Esophagus (tissue), 2 donors: ENCODE results near the gene MRGPRF. TPM values are rescaled to one million over a fixed set of nuclear protein-coding genes. Genes with fewer than 3 reads are reported as not detected.

Experiments
- H3K27ac ChIP-seq, 2 donors: one replicate each; pipeline ENCODE4 v1.5.1; 2013; ENCODE audit warnings: low read depth in 2 of 2, mild to moderate bottlenecking in 2 of 2, inconsistent platforms in 1 of 2, low read length in 1 of 2, moderate library complexity in 1 of 2
- H3K27me3 ChIP-seq, 2 donors: one replicate each; pipeline ENCODE4 v1.6.1; 2013; ENCODE audit warnings: low read length in 2 of 2, control low read depth in 1 of 2, mild to moderate bottlenecking in 1 of 2; ENCODE audit not compliant: insufficient read depth in 2 of 2, control insufficient read depth in 1 of 2
- H3K36me3 ChIP-seq, 2 donors: one replicate each; pipeline ENCODE4 v1.6.1; 2013; ENCODE audit warnings: low read length in 1 of 2; ENCODE audit not compliant: control insufficient read depth in 2 of 2, insufficient read depth in 2 of 2
- H3K4me1 ChIP-seq, 2 donors: one replicate each; pipeline ENCODE4 v1.6.1; 2013; ENCODE audit warnings: low read length in 1 of 2; ENCODE audit not compliant: control insufficient read depth in 2 of 2, insufficient read depth in 2 of 2
- H3K4me3 ChIP-seq, 2 donors: one replicate each; pipeline ENCODE4 v1.5.1; 2013; ENCODE audit warnings: low read length in 2 of 2, mild to moderate bottlenecking in 2 of 2, low read depth in 1 of 2, moderate library complexity in 1 of 2
- H3K9me3 ChIP-seq, 2 donors: one replicate each; pipeline ENCODE4 v1.6.1; 2013; ENCODE audit warnings: mild to moderate bottlenecking in 2 of 2, low read depth in 1 of 2, low read length in 1 of 2, moderate library complexity in 1 of 2; ENCODE audit not compliant: control insufficient read depth in 2 of 2, insufficient read depth in 1 of 2
- WGBS, 2 donors: extraction: QIAGEN DNeasy Blood & Tissue Kit; methylation state at CpG; one replicate each; pipeline ENCODE4 v1.1.7; 2013; 5-methylcytosine and 5-hydroxymethylcytosine counted together
- polyA plus RNA-seq, 2 donors: library from polyadenylated mRNA; stranded (reverse); fragments of 200-250 nt; gene quantifications; one replicate each; pipeline ENCODE4 v1.2.3, GENCODE V29; 2013
- donor health status: healthy with polysubstance abuse.
- donor health status: Bipolar disorder and iron deficiency.

MRGPRF gene
- polyA plus RNA-seq, 2 donors: 5.3 to 14.7 TPM

DNA sequence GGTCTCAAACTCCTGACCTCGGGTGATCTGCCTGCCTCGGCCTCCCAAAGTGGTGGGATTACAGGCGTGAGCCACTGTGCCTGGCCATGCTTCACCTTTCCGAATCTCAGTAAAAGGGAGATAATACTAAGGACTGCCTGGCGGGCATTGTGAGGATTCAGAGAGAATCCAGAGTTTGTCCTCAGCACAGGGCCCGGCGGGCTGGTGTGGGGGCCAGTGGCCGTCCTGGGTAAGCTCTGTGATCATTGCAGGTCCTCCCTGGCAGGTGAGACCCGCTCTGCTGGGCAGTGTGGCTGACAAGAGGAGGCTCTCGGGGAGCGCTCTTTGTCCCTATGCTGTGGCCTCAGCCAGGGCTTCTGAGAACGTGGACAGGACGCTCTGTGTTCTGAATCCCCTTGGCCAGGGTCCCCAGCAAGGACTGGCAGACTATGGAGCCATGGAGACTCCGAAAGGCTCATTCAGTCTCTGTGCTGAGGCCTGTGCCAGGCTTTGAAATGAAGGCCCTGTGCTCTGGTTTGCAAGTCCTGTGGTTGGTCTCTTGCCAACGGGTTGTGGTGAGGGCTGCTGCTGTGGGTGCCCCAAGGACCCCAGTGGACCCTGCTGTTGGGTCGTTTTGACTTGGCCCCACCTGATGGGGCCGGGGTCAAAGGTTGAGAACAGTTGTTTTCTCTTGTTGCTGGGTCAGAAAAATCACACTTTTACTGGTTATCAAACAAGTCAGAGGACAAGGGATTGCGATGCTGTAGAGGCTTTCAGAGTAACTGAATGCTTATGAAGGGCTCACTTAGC is 37.7 kb upstream of the MRGPRF start:
- H3K27me3 ChIP-seq: no peaks in the 10 kb centered on the region
- 77 to 82% methylated on average over 18 of the region's 18 CpGs for WGBS, 2 donors
- peaks cover 0 to 23% of the 10 kb centered on the region in 2 donors for H3K36me3 ChIP-seq
- H3K4me3 ChIP-seq: no peak overlapping the region
- no peaks in the 10 kb centered on the region for H3K9me3 ChIP-seq
- peak overlapping the region; percentile 26 to 80 for H3K27ac ChIP-seq
- H3K4me1 ChIP-seq: peaks cover 7 to 18% of the 10 kb centered on the region in 2 donors

DNA sequence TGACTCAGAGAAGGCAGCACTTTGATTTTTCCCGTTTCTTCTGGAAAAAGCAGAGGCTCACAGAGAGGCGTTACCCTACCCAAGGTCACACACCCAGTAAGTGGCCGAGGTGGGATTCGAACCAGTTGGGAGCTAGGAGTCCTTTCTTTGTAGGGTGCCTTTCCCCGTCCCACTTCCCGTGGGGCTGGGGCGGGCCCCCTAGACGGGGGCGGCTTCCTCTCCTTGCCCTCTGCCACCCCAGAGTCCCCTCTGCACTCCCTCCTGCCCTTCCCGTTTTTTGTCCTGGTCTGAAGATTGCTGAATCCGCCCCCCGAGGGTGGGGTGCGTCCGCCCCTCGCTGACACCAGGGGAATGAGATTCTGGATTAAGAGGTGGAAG is 36.4 kb upstream of the MRGPRF start:
- Histone ChIP-seq H3K4me1 (peaks cover 7 to 16% of the 10 kb centered on the region in 2 donors), H3K27me3 (no peaks in the 10 kb centered on the region), H3K9me3 (no peaks in the 10 kb centered on the region), H3K4me3 (peak overlapping the region; percentile 87 to 93), H3K36me3 (peaks cover 0 to 12% of the 10 kb centered on the region in 2 donors), H3K27ac (peak overlapping the region; percentile 88 to 90)
- 6 to 7% methylated on average over 15 of the region's 15 CpGs for WGBS, 2 donors

DNA sequence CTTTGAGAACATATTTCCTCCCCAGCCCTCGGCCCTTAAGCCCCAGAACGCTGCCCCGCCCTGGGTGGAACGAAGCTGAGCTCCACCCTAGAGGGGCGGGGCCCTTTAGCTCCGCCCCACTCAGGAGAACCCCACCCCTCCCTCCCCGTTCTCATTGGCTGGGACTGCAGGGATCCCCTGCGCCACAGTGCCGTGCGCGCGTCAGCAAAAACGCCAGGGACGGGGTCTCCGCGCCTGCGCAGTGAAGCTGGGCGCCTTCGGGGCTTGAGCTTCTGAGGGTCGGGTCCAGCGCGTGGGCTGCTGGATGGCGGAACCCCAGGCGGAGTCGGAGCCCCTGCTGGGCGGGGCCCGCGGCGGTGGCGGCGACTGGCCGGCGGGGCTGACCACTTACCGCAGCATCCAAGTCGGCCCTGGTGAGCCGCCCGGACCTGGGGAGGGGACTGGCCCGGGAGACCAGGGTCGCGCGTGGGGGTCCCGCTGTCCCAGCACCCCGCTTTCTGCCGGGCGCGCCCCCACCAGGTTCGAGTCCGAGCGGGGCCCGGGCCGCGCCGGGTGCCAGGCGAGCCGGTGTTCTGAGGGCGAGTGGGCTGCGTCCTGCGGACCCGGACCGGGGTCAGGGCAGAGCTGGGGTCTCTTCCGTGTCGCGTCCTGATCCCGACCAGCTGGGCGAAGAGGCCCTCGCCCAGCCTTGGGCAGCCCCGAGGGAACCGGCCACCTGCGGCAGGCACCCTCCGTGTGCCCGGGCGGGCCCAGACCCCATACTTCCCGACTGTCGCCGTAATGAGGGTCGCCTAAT is 35.8 kb upstream of the MRGPRF start, which contains the start of gene TPCN2:
TSS of gene TPCN2 (plus strand) at position 239 of the 796 bp plus-strand sequence. CDS start at position 305, 66 bp downstream.
- Histone ChIP-seq H3K4me1 (peaks cover 7 to 18% of the 10 kb centered on the region in 2 donors), H3K4me3 (peak within 1 kb of the TSS; percentile 87 to 93), H3K27ac (peak within 1 kb of the TSS; percentile 88 to 90), H3K9me3 (no peaks in the 10 kb centered on the region), H3K27me3 (no peaks in the 10 kb centered on the region), H3K36me3 (peaks cover 0 to 6% of the 10 kb centered on the region in 2 donors)
- WGBS, 2 donors: 0 to 1% methylated on average over 66 to 76 of the region's 76 CpGs

DNA sequence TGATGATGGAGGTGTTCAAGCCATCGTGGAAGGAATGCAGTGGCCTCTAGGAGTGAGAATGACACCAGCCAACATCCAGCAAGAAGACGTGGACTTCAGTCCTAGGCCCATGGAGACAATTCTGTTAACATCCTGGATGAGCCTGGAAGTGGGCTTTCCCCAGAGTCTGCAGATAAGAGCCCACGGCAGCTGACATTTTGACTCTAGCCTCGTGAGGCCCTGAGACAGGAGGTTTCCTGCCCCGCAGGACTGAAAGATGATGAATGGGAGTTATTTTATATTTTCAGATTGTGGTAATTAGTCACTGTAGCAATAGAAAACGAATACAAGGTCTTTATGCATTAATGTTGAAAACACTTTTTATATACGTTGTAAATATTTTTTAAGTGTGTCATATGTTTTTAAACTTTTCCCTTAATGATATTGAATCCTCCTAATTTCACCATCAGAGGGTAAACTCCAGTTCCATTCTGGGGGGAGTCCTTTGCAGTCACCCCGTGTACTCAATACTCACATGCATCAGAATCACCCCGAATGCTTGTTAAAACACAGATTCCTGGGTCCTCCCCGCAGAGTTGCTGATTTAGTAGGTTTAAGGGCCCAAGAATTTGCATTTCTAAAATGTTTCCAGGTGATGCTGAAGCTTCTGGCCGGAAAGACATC is 35.1 kb upstream of the MRGPRF start:
- Histone ChIP-seq H3K27ac (peak overlapping the region; percentile 45 to 56), H3K27me3 (no peaks in the 10 kb centered on the region), H3K9me3 (no peaks in the 10 kb centered on the region), H3K4me1 (peaks cover 7 to 18% of the 10 kb centered on the region in 2 donors), H3K4me3 (peak overlapping the region; percentile 5 to 87), H3K36me3 (peaks cover 0 to 3% of the 10 kb centered on the region in 2 donors)
- 31 to 35% methylated on average over 11 of the region's 11 CpGs for WGBS, 2 donors

DNA sequence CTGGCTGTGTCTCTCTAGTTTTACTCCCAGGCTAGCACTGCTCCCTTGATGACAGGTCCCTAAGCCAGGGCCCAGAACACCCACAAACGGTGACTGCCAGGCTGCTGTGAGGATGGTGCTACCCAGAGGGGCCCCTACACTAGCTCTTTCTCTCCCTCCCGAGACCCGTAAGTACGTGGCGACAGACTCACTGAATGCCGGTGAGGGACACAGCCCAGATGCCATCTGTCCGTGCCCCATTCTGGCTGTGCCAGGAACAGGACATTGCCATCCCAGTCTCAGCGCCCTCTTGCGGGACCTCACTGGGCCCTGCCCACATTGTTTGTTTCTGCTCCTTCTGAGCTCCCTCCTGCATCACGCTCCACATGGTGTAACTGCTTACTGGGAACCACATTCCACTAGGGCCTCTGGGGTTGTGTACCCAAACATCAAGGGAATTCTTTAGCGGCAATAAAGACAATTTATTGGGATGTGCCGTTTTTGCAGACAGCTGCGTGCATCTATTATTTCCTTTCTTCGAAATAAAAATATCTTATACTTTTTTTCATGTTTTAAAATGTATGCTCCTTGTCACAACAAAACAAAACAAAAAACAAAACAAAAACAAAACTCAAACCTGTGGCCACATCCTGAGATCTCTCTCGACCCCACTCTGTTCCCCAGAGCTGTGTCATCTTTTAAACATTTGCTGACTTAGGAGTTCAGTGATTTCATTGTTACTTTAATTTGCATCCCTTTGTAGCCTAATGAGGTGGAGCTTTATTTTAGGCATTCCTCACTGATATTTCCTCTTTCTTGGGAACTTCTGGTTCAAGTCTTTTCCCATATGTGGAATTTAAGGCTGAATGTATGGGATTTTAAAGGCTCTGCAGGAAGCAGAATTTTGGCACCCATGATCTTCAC is 31.3 kb upstream of the MRGPRF start:
- peak overlapping the region in 1 of 2 donors; percentile 29 for H3K27ac ChIP-seq
- 28 to 29% methylated on average over 15 of the region's 15 CpGs for WGBS, 2 donors
- peaks cover 0 to 2% of the 10 kb centered on the region in 2 donors for H3K4me1 ChIP-seq
- no peaks in the 10 kb centered on the region for H3K9me3 ChIP-seq
- H3K36me3 ChIP-seq: no peaks in the 10 kb centered on the region
- H3K27me3 ChIP-seq: no peaks in the 10 kb centered on the region
- H3K4me3 ChIP-seq: no peak overlapping the region

DNA sequence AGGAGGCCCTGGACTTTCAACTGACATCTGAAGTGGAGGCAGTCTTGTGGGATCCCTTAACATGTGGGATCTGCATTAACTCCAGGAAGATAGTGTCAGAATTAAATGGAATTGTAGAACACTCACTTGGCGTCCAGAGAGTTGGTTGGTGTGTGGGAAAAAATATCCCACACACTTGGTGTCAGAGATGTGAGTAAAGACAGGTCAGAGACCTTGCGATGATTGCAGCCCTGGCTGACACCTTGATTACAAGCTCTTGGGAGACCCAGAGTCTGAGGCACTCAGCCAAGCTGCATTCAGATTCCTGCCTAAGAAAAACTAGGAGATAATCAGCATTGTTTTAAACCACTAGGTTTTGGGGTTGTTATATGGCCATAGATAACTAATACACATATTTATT is 28.5 kb upstream of the MRGPRF start:
- Histone ChIP-seq H3K36me3 (no peaks in the 10 kb centered on the region), H3K27me3 (no peaks in the 10 kb centered on the region), H3K4me1 (peaks cover 0 to 2% of the 10 kb centered on the region in 2 donors), H3K4me3 (no peak overlapping the region), H3K27ac (no peak overlapping the region), H3K9me3 (no peaks in the 10 kb centered on the region)
- WGBS, 2 donors: 70 to 77% methylated on average over 2 of the region's 2 CpGs

DNA sequence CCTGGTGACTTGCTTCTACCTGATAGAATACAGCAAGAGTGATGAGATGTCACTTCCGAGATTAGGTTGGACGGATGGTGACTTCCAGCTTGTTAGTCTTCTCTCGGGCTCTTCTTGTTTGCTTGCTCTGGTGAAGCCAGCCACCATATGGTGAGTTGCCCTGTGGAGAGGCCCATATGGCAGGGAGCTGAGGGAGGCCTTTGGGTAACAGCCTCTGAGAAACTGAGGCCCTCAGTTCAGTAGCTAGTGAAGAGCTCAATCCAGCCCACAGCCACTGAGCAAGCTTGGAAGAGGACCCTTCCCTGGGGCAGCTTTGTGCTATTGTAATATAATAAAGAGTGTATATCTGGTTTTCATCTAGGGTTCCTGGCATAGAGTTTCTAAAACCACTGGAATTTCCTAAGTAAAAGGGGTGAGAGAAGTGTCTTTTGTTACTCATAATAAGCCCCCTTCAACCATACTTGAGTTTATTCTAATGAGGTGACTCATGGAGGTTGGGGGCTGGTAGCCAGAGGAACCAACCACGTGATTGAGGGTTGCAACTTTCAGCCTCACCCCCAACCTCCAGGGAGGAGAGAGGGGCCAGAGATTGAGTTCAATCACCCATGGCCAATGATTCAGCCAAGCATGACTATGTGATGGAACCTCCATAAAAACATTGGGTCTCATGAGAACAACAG is 27.7 kb upstream of the MRGPRF start:
- Histone ChIP-seq H3K4me1 (peaks cover 0 to 2% of the 10 kb centered on the region in 2 donors), H3K4me3 (no peak overlapping the region), H3K27me3 (no peaks in the 10 kb centered on the region), H3K9me3 (no peaks in the 10 kb centered on the region), H3K27ac (no peak overlapping the region), H3K36me3 (no peaks in the 10 kb centered on the region)
- WGBS, 2 donors: 74 to 78% methylated on average over 4 of the region's 4 CpGs

DNA sequence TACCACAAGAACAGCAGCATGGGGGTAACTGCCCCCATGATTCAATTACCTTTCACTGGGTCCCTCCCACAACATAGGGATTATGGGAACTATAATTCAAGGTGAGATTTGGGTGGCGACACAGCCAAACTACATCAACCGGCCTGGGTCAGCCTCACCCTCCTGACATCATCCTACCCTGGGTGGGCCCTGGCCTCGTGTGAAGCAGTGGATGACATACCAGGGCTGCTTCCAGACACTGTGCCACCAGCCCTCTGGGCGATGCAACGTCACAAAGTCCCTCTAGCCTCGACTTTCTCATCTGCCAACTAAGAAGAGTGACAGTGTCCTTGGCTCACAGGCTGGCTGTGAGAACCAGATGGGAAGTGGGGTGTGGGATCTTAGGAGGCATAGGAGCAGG is 27.0 kb upstream of the MRGPRF start:
- no peak overlapping the region for H3K4me3 ChIP-seq

More for the DNA sequence above, 27.0 kb upstream of the MRGPRF start:
- Histone ChIP-seq H3K27me3 (no peaks in the 10 kb centered on the region), H3K9me3 (no peaks in the 10 kb centered on the region), H3K36me3 (no peaks in the 10 kb centered on the region), H3K27ac (no peak overlapping the region), H3K4me1 (peaks cover 0 to 2% of the 10 kb centered on the region in 2 donors)
- 79 to 81% methylated on average over 6 of the region's 6 CpGs for WGBS, 2 donors
